PC-9 (cell line): ENCODE results near the gene SPACA1. TPM values are rescaled to one million over a fixed set of nuclear protein-coding genes. Genes with fewer than 3 reads are reported as not detected.

Experiments
- BruUV-seq: library from RNA; stranded (reverse); fragments of 400-500 nt; replicated peaks from 2 replicates; lab custom pipeline; 2021; lab: Mats Ljungman, UMichigan
- CTCF ChIA-PET: fragments of 300-600 bp; sonication (Branson Sonifier 250); formaldehyde crosslinking; loops from one replicate; lab custom pipeline; 2022; ENCODE audit warnings: antibody characterized with exemption; lab: Charles Lee
- POLR2A ChIA-PET: fragments of 300-600 bp; sonication (Branson Sonifier 250); formaldehyde crosslinking; loops from one replicate; lab custom pipeline; 2022; ENCODE audit warnings: antibody characterized with exemption; ENCODE audit not compliant: unreplicated experiment; lab: Charles Lee
- DNase-seq, 2 experiments: peaks; one replicate each; pipeline versions ENCODE4 v3.0.0 to v3.0.0-alpha.2; 2015 to 2022; ENCODE audit warnings: mixed read lengths in 1 of 2
- H2AFZ ChIP-seq: fragments of 200-600 bp; sonication (generic); 2 replicates; pipeline ENCODE4 v1.8.1; 2017; ENCODE audit warnings: antibody characterized with exemption
- H3F3A ChIP-seq: fragments of 200-600 bp; sonication (generic); 2 replicates; pipeline ENCODE4 v1.8.1; 2017; ENCODE audit warnings: antibody characterized with exemption, mild to moderate bottlenecking, low read depth; ENCODE audit not compliant: insufficient read depth
- H3K27ac ChIP-seq: fragments of 200-600 bp; sonication (generic); 2 replicates; pipeline ENCODE4 v1.6.1; 2016; ENCODE audit warnings: mixed run types
- H3K27me3 ChIP-seq: fragments of 200-600 bp; sonication (generic); 2 replicates; pipeline ENCODE4 v1.6.1; 2016; ENCODE audit warnings: low read depth, mixed run types; ENCODE audit not compliant: insufficient read depth
- H3K36me3 ChIP-seq: fragments of 200-600 bp; sonication (generic); 2 replicates; pipeline ENCODE4 v1.6.1; 2016; ENCODE audit warnings: low read depth, mixed run types
- H3K4me1 ChIP-seq: fragments of 200-600 bp; sonication (generic); replicated peaks from 2 replicates; pipeline ENCODE4 v1.6.1; 2016; ENCODE audit warnings: mixed run types; ENCODE audit not compliant: insufficient read depth
- H3K4me2 ChIP-seq: fragments of 200-600 bp; sonication (generic); 2 replicates; pipeline ENCODE4 v1.6.1; 2017; ENCODE audit warnings: mixed run types
- H3K4me3 ChIP-seq: fragments of 200-600 bp; sonication (generic); 2 replicates; pipeline ENCODE4 v1.6.1; 2016; ENCODE audit warnings: mixed run types
- H3K79me2 ChIP-seq: fragments of 200-600 bp; sonication (generic); 2 replicates; pipeline ENCODE4 v1.6.1; 2017; ENCODE audit warnings: low read depth, mixed run types
- H3K9me2 ChIP-seq: fragments of 200-600 bp; sonication (generic); 2 replicates; pipeline ENCODE4 v1.8.1; 2017; ENCODE audit warnings: mild to moderate bottlenecking; ENCODE audit not compliant: insufficient read depth
- H3K9me3 ChIP-seq: fragments of 200-600 bp; sonication (generic); 2 replicates; pipeline ENCODE4 v1.8.1; 2016; ENCODE audit warnings: low read depth; ENCODE audit not compliant: insufficient read depth
- H4K20me1 ChIP-seq: fragments of 200-600 bp; sonication (generic); 2 replicates; pipeline ENCODE4 v1.8.1; 2017; ENCODE audit not compliant: insufficient read depth
- CTCF ChIP-seq: fragments of 200-600 bp; sonication (generic); conservative IDR thresholded peaks from 2 replicates; pipeline ENCODE4 v1.6.1; 2017; ENCODE audit warnings: mixed run types, antibody characterized with exemption, mild to moderate bottlenecking, moderate library complexity
- EZH2 ChIP-seq: fragments of 200-600 bp; sonication (generic); IDR thresholded peaks from 2 replicates; pipeline ENCODE4 v1.8.0; 2017; ENCODE audit warnings: antibody characterized with exemption, low read depth
- intact Hi-C: fragments of 100-400 bp; cut with micrococcal nuclease; formaldehyde crosslinking; loops from one replicate; pipeline ENCODE4 v1.10.0; 2022; ENCODE audit not compliant: unreplicated experiment
- total RNA-seq: library from RNA; stranded (reverse); gene quantifications from 2 replicates; pipeline ENCODE4 v1.2.3, GENCODE V29; 2021

SPACA1 gene
- total RNA-seq, 1 experiment from 2014 or later, result not detected

DNA sequence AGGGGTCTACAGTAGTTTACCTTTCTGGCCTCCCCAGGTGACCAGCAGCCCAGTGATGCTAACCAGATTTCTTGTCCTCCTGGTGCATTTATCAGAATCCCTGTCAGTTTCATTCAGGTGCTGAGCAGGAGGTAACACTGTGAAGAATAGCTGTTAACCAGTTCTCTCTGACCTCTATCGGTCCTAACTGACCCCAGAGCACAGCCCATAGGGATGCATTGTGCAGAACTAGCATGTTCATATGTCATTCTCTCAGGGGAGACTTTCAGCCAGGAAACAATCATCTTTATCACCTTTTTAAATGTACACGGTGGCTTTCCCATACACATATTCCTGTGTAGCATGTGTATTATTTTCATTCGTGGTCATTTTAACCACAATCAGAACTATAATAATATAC is 68.6 kb downstream of the SPACA1 start:
- H3F3A ChIP-seq, result no peaks in the 10 kb centered on the region
- no peak overlapping the region for H3K27ac ChIP-seq
- H3K4me2 ChIP-seq, result no peak overlapping the region
- H3K27me3 ChIP-seq, result no peaks in the 10 kb centered on the region
- no peaks in the 10 kb centered on the region for H3K79me2 ChIP-seq
- BruUV-seq, result no TSS peak
- no peaks in the 10 kb centered on the region for H3K4me1 ChIP-seq
- H2AFZ ChIP-seq, result no peak overlapping the region
- no peaks in the 10 kb centered on the region for H3K9me3 ChIP-seq
- POLR2A ChIA-PET, result no interaction called here
- no peaks in the 10 kb centered on the region for H3K36me3 ChIP-seq
- CTCF ChIA-PET, result no interaction called here
- no peak overlapping the region for H3K4me3 ChIP-seq
- TF ChIP-seq CTCF, result no peak
- no peak for TF ChIP-seq EZH2
- intact Hi-C loops, result no loop called here
- DNase-seq, result no peak
- H4K20me1 ChIP-seq, result no peaks in the 10 kb centered on the region
- no peaks in the 10 kb centered on the region for H3K9me2 ChIP-seq

Other genes with a start within 250 kb of the SPACA1 start
- not detected in 2 replicates for gene CNR1, start 118.5 kb downstream of the SPACA1 start, total RNA-seq